BLaER1 (cell line): ENCODE measurements around the gene TUBGCP5.

Experiments used
- H3K27ac ChIP-seq: shearing (Covaris generic); formaldehyde crosslinking; 2 replicates; pipeline ENCODE4 v1.8.1; 2022
- H3K27me3 ChIP-seq: shearing (Covaris generic); formaldehyde crosslinking; 2 replicates; pipeline ENCODE4 v1.8.1; 2022
- H3K36me3 ChIP-seq: shearing (Covaris generic); formaldehyde crosslinking; 2 replicates; pipeline ENCODE4 v1.8.1; 2022
- H3K4me1 ChIP-seq: shearing (Covaris generic); formaldehyde crosslinking; 2 replicates; pipeline ENCODE4 v1.8.1; 2022
- H3K4me2 ChIP-seq: shearing (Covaris generic); formaldehyde crosslinking; 2 replicates; pipeline ENCODE4 v1.8.1; 2022
- H3K4me3 ChIP-seq: shearing (Covaris generic); formaldehyde crosslinking; 2 replicates; pipeline ENCODE4 v1.8.1; 2022
- H3K9ac ChIP-seq: shearing (Covaris generic); formaldehyde crosslinking; 2 replicates; pipeline ENCODE4 v1.8.1; 2022
- H3K9me3 ChIP-seq: shearing (Covaris generic); formaldehyde crosslinking; 2 replicates; pipeline ENCODE4 v1.8.1; 2022
- H4K20me1 ChIP-seq: shearing (Covaris generic); formaldehyde crosslinking; 2 replicates; pipeline ENCODE4 v1.8.1; 2022
- Cebpa-rat ChIP-seq: shearing (Covaris generic); IDR thresholded peaks from 2 replicates; pipeline ENCODE4 v1.8.1; 2022

The TUBGCP5 gene

DNA sequence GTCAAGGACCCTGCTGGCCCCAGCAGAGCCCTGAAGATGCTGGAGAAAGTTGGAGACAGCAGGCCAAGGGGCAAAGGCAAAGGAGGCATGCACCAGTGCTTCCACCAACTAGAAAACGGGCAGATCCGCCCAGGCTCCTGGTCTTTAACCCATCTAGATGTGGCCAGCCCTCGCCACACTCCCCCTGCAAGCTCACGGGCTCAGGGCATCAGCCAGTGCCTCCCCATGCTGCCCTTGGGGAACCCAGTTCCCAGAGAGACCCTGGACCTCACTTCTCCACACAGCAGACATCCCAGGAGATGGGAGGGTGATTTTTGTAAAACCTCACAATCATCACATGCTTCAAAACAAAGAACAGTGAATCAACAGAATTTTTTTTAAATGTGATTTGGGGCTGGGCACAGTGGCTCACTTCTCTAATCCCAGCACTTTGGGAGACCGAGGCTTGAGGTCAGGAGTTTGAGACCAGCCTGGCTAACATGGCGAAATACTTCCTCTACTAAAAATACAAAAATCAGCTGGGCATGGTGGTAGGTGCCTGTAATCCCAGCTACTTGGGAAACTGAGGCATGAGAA is 83.7 kb downstream of the TUBGCP5 start:
- H3K9me3 ChIP-seq: no peaks in the 10 kb centered on the region
- H3K4me1 ChIP-seq: peaks cover 100% of the 10 kb centered on the region
- no peak for TF ChIP-seq Cebpa-rat
- peaks cover 52% of the 10 kb centered on the region for H4K20me1 ChIP-seq
- H3K27me3 ChIP-seq: no peaks in the 10 kb centered on the region
- H3K27ac ChIP-seq: peak overlapping the region; percentile 91
- peak overlapping the region; percentile 44 for H3K4me3 ChIP-seq
- H3K9ac ChIP-seq: peak overlapping the region; percentile 77
- peak overlapping the region; percentile 98 for H3K4me2 ChIP-seq
- H3K36me3 ChIP-seq: no peaks in the 10 kb centered on the region

DNA sequence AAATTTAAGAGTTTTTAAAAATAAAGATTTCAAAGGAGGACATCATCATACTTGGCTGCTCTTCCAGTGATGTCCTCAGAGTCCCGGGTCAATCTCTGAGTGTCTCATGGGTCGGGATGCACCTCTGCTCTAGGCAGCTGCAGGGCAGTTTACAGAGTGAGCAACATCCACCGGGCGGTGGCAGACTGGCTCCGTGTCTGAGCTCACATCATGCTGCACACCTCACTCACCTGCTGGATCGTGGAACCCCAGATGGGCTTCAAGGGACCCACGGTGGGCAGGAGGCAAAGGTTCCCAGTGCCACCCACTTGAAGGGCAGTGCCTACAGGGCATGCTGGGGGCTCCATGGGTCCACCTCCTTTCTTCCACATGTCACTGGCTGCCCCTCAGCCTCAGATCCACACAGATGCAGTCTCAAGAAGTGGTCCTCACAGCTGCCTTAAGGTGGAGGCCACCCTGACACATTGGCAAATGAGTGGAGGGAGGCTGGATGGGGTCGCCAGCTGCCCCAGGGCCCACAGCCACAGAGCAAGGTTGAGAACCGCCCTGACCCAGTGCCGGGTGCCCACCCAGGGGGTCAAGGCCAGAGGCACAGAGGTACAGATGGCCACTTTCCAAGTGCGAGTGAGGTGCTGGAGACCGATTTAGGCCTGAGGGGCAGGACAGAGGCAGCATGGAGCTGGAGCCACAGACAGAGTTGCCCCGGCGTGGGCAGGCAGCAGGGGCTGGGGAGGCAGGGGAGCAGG is 84.4 kb downstream of the TUBGCP5 start:
- peak overlapping the region; percentile 98 for H3K4me2 ChIP-seq

DNA sequence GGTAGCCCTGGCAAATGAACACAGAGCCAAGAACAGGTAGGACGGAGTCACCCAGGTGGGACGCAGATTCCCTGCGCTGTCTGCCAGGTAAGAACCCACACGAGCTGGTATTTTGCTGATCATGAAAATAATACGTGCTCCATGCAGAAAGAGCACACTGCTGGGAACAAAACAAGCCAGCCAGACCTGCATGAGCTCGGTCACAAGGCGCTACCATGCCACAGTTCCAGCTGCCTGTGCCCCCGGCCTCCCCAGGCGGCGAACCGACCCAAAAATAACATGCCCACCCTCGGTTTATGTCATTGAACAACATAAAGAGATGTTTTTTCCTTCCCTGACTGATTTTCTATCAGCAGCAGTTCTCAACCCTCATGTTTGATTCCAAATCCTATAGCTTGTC is 85.0 kb downstream of the TUBGCP5 start:
- H3K4me3 ChIP-seq: peak overlapping the region; percentile 44
- H4K20me1 ChIP-seq: peaks cover 39% of the 10 kb centered on the region
- no peak for TF ChIP-seq Cebpa-rat
- peak overlapping the region; percentile 98 for H3K4me2 ChIP-seq
- peak overlapping the region; percentile 91 for H3K27ac ChIP-seq
- H3K9ac ChIP-seq: peak overlapping the region; percentile 77
- no peaks in the 10 kb centered on the region for H3K27me3 ChIP-seq
- H3K4me1 ChIP-seq: peaks cover 100% of the 10 kb centered on the region
- no peaks in the 10 kb centered on the region for H3K36me3 ChIP-seq
- H3K9me3 ChIP-seq: no peaks in the 10 kb centered on the region

More for the DNA sequence above, 84.4 kb downstream of the TUBGCP5 start:
- peak overlapping the region; percentile 77 for H3K9ac ChIP-seq
- peaks cover 45% of the 10 kb centered on the region for H4K20me1 ChIP-seq
- peak overlapping the region; percentile 44 for H3K4me3 ChIP-seq
- no peaks in the 10 kb centered on the region for H3K9me3 ChIP-seq
- peaks cover 100% of the 10 kb centered on the region for H3K4me1 ChIP-seq
- H3K27me3 ChIP-seq: no peaks in the 10 kb centered on the region
- H3K27ac ChIP-seq: peak overlapping the region; percentile 91
- TF ChIP-seq Cebpa-rat: no peak
- H3K36me3 ChIP-seq: no peaks in the 10 kb centered on the region

DNA sequence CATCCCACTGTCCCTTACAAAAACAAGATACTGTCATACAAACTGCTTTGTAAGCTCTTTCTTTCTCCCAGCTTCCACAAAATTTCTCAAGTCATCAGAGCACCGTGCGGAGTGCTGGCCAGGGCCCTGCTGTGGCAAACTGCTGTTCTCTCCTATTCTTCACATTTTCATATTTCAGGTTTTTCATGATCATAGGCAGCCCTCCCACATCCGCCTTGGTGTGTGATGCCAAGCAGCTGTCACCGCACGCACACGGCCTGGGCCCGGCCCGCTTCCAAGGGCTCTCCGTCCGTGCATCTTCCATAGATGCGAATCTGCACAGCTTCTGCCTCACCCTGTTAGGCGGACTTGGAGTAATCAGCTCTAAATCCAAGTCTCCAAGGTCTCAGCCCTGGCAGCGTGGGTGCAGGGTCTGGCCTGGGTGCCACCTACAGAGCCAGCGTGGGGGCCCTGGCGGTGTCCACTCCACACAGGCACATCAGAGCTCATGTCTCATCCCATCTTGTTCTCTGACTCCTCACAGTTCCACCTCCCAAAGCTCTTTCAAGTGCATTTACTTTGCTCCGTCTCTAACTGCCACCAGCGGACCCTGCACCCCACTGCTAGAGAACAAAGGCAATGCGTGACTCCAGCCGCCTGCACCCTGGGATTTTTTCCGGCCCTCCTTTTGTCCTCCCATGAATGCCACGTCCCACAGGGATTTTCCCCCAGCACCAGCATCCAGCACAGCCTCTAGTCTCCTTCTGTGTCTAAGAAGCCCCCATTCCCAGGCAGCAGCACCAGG is 86.4 kb downstream of the TUBGCP5 start:
- H3K36me3 ChIP-seq: no peaks in the 10 kb centered on the region
- peak overlapping the region; percentile 91 for H3K27ac ChIP-seq

DNA sequence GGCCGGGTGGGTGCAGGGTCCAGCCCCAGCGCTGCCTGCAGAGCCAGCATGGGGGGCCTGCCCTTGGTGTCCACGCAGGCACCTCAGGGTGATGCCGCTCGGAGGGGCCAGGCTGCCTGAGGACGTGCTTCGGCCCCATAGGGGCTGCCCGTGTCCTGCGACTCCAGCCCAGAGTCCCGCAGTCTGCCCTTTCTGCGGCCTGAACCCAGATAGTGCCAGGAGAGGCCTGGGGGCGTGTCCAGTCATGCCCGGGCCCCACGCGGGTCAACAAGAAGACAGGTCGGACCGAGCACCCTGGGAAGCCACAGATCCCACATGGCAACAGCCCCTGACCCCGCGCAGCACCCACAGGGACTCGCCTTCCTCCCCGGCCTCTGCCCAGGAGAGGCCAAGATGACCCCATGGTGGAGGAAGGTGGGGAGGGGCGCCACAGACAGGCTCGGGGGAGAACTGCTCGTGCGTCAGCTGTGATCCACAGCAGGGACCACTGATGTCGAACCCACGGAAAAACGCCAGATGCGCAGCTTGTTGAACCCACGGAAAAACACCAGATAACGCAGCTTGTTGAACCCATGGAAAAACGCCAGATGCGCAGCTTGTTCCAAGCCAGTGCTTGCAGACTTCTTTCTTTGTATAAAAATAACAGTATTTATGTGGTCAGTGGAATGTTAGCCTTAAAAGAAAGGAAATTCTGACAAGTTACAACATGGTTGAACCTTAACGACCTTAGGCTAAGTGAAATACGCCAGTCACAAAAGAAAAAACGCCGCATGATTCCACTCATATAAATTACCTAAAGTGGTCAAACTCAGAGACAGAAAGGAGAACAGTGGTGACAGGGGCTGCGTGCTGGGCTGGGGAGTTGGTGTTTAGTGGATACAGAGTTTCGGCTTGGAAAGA is 87.7 kb downstream of the TUBGCP5 start:
- H4K20me1 ChIP-seq: peaks cover 33% of the 10 kb centered on the region
- peaks cover 100% of the 10 kb centered on the region for H3K4me1 ChIP-seq
- H3K36me3 ChIP-seq: peaks cover 8% of the 10 kb centered on the region
- peak overlapping the region; percentile 91 for H3K27ac ChIP-seq
- no peak for TF ChIP-seq Cebpa-rat
- H3K27me3 ChIP-seq: no peaks in the 10 kb centered on the region
- H3K4me3 ChIP-seq: peak overlapping the region; percentile 49
- peak overlapping the region; percentile 76 for H3K9ac ChIP-seq
- H3K9me3 ChIP-seq: no peaks in the 10 kb centered on the region
- peak overlapping the region; percentile 98 for H3K4me2 ChIP-seq

More for the DNA sequence above, 86.4 kb downstream of the TUBGCP5 start:
- Histone ChIP-seq H3K4me2 (peak overlapping the region; percentile 98), H4K20me1 (peaks cover 33% of the 10 kb centered on the region), H3K9ac (peak overlapping the region; percentile 76), H3K4me3 (peak overlapping the region; percentile 49), H3K9me3 (no peaks in the 10 kb centered on the region), H3K27me3 (no peaks in the 10 kb centered on the region), H3K4me1 (peaks cover 100% of the 10 kb centered on the region)
- TF ChIP-seq Cebpa-rat: no peak

DNA sequence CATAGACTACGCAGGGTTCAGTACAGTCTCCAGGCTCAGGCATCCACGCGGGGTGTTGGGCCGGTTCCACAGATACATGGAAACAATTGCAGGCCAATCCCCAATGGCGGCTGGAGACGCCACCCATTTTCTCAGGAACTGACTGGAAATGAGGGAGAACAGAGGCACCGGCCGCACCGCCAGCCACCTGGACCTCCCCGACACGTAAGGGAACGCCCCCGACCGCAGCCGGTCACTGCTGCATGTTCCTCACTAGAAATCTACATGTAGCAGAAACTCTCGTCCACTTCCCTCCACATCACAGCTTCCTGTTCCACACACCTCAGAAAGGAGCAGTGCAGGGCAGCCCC is 88.4 kb downstream of the TUBGCP5 start:
- no peak for TF ChIP-seq Cebpa-rat
- Histone ChIP-seq H3K27me3 (no peaks in the 10 kb centered on the region), H3K27ac (peak overlapping the region; percentile 91), H3K36me3 (peaks cover 14% of the 10 kb centered on the region), H3K9ac (peak overlapping the region; percentile 76), H4K20me1 (peaks cover 37% of the 10 kb centered on the region), H3K4me2 (peak overlapping the region; percentile 98), H3K4me1 (peaks cover 97% of the 10 kb centered on the region), H3K4me3 (peak overlapping the region; percentile 49), H3K9me3 (no peaks in the 10 kb centered on the region)

DNA sequence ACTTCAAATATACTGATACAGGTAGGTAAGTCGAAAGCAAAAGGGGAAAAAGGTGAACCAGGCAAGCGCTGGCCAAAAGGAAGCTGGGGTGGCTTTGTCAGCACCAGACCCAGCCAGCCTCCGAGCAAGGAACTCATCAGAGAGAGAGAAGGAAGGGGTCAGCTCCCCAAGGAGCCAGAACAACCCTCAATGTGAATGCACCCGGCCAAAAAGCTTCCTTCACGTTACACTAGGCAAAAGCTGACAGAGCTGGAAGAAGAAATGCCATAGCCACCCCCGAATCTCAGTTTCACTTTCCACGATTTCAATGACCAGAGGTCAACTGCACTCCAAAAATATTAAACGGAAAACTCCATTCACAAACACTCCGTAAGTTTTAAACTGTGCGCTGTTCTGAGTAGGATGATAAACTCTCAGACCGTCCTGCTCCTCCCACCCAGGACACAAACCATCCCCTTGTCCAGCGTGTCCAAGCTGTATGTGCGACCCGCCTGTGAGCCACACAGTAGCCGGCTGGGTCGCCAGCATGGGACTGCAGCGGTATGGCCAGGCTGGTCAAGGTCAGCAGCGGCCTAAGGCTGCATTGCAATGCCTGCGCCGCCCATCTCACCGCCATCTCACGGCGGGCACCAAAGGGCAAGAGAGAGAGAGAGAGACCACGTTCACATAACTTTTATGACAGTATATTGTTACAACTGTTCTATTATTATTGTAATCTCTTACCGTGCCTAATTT is 88.9 kb downstream of the TUBGCP5 start:
- peaks cover 38% of the 10 kb centered on the region for H4K20me1 ChIP-seq
- H3K27ac ChIP-seq: peak overlapping the region; percentile 91
- H3K4me1 ChIP-seq: peaks cover 92% of the 10 kb centered on the region
- peak overlapping the region; percentile 49 for H3K4me3 ChIP-seq
- H3K4me2 ChIP-seq: peak overlapping the region; percentile 98
- H3K36me3 ChIP-seq: peaks cover 20% of the 10 kb centered on the region
- no peak for TF ChIP-seq Cebpa-rat
- H3K9me3 ChIP-seq: no peaks in the 10 kb centered on the region
- H3K27me3 ChIP-seq: no peaks in the 10 kb centered on the region
- peak overlapping the region; percentile 76 for H3K9ac ChIP-seq
